Mesenteric fat pad (tissue), 1 donor: ENCODE measurements around the gene PARP9. TPM values are rescaled to one million over a fixed set of nuclear protein-coding genes. Genes with fewer than 3 reads are reported as not detected.
"Not testable (repeated sequence)": the region's sequence is repeated elsewhere in the genome, so short reads cannot be mapped to it uniquely, and the experiment has no call there.

Source experiments
- DNase-seq: peaks from one replicate; pipeline ENCODE4 v3.0.0-alpha.2; 2020; ENCODE audit warnings: low spot score
- total RNA-seq: library from RNA; stranded (reverse); fragmentation: NEBNext Ultra II Directional; extraction: Animal tissue kit (Norgen Biotek cat#: 25700); gene quantifications from one replicate; pipeline ENCODE4 v1.2.1, GENCODE V29; 2021
- donor health status: DM: yes; HTN: yes; CAD: no.

Gene PARP9
- total RNA-seq, 1 donor from 2014 or later, result 39.6 TPM

DNA sequence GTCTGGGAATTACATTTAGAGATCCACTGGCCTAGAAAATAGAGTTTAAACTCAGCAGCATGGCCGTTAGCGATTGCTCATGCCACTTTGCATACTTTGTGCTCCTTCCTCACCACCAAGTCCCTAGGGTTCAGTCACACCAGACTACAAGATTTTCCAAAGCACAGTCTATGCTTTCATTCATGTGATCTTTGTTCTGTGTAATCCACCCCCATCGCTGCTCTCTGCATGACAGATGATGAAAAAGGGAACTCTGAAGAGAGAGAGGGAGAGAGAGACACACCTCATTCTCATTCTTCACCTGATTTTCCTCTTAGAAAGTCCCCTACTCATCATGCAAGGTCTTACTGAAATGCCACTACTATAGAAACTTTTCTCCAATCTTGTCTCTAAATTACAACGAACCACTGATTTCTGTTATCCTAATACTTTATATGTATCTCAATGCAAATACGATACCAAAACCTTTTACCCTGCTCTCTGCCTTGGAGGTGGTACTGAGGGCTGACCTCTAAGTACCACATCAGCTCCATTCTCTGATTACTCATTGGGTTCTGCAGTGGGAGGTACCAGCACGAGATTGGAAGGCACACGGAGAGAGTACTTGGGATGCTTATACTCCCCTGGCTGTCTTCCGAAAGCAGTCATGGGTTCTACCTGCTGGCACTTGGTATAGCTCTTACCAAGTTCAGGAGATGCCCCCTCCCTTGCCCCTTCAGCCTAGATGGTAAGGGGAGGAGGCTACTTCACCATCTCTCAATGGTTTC is 12.3 kb upstream of the PARP9 start:
- no peak for DNase-seq

DNA sequence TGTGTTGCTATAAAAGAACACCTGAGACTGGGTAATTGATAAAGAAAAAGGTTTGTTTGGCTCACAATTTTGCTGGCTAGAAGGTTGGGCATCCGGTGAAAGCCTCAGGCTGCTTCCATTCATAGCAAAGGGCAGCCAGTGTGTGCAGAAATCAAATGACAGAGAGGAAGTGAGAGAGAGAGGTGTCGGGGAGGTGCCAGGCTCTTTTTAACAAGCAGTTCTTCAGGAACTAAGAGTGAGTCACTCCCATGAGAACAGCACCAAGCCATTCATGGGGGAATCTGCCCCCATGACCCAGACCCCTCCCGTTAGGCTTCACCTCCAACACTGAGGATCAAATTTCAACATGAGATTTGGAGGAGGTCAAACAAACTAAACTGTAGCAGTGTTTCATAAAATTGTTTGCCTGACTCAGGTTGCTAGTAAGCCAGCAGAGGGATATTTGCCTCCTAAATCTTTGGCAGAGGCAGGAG is 8.9 kb upstream of the PARP9 start:
- DNase-seq, result no peak

DNA sequence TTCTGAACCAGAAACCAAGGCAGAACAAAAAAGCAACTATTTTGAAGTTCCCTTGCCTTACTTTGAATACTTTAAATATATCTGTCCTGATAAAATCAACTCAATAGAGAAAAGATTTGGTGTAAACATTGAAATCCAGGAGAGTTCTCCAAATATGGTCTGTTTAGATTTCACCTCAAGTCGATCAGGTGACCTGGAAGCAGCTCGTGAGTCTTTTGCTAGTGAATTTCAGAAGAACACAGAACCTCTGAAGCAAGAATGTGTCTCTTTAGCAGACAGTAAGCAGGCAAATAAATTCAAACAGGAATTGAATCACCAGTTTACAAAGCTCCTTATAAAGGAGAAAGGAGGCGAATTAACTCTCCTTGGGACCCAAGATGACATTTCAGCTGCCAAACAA is 4.7 kb upstream of the PARP9 start:
- no peak for DNase-seq

DNA sequence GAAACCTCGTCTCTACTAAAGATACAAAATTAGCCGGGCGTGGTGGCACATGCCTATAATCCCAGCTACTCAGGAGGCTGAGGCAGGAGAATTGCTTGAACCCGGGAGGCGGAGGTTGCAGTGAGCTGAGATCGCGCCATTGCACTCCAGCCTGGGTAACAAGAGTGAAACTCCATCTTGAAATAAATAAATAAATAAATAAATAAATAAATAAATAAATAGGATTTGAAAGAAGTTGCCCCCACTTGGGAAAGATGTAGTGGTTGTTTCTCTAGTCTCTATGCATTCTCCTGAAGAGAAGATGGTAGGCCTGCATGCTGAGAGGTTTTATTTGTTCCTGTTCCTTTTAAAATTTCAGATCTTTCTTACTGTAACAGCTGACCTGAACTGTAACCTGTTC is 4.0 kb upstream of the PARP9 start:
- not testable (repeated sequence) for DNase-seq

DNA sequence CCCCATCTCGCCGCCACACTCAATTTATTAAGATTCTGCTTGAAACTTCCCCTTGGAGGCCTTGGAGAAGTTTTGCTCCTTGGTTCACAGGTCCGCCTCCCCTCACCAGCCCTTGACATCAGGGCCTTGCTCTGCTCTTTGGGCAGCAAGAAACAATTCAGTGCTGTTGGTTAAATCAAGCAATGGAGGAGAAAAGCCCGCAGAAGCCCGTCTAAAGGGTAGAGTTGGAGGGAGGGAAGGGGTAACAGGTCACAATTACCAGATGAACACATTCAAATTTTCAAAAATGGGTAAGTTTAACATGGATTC is 429 bp downstream of the PARP9 start:
- no peak for DNase-seq

DNA sequence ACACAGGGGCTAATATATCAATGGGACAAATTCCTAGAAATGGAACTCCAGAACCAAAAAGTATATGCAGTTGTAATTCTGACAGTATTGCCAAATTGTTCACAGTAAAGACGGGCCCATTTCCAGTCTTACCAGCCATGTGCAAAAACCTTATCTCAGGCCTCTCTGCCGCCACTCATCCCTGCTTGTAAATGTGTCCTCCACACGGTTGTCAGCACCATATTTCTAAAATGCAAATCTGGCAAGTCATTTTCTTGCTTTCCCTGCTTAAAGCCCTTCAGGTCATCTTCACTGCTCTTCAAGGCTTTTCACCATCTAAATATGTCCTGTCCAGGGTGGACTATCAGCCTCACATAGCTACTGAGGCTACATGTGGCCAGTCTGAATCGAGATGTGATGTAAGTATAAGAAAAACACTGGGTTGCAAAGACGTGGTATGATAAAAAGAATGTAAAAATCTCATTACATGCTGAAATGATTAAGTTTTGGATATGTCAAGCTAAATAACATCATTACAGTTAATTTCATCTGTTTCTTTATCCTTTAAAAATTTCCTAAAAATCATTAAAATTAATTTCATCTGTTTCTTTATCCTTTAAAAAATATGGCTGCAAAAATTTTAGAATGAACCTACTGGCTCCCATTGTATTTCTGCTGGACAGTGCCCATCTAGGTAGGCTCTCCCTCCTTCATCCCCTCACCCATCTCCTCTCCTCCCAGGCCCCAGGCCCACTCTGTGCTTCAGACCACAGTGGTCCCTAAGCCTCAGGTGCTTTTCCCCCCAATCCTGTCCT is 980 bp downstream of the PARP9 start:
- no peak for DNase-seq

DNA sequence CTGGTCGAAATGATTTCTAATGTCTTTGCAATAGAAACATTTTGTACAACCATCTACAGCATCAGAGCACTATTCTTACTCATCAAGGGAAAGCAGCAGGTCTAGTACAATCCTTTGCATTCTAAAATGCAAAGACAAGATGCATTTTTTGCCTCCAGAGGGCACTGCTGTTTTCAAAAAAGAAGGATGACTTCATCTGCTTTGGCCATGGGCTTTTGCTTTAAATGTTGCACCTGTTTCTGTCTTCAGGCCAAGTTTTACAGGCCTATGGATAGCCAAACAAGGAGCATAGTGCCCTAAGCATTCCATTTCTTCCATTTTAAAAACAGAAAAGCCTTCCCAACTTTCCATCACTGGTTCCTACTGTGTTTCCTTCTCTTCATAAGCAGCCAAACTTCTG is 3.4 kb downstream of the PARP9 start:
- DNase-seq, result no peak

DNA sequence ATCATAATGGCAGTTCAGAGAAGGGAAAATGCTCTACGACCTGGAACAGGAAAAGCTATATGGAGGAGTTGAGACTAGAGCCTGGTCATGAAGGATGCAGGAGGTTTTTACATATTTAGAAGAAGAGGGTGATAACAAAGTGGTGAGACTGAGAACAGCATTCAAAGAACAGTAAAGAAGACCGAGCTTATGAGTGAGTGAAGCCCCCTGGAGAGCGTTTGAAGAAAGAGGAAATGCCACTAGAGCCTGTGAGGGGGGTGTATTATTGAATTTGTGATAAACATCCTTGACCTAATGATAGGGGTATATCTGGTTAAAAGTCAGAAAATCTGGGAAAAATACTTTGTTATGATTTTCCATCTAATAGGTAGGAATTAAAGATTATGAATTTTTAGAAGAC is 4.2 kb downstream of the PARP9 start:
- no peak for DNase-seq

DNA sequence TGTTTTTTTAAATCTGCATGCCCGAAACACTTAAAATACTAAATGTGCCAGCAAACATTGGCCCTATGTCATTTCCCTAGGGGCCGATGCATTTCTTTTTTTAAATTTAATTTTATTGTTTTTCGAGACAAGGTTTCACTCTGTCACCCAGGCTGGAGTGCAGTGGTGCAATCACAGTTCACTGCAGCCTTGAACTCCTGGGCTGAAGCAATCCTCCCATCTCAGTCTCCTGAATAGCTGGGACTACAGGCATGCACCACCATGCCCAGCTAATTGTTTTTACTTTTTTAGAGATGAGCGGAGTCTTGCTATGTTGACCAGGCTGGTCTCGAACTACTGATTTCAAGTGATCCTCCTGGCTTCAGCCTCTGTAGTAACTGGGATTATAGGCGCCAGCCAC is 5.5 kb downstream of the PARP9 start:
- no peak for DNase-seq

DNA sequence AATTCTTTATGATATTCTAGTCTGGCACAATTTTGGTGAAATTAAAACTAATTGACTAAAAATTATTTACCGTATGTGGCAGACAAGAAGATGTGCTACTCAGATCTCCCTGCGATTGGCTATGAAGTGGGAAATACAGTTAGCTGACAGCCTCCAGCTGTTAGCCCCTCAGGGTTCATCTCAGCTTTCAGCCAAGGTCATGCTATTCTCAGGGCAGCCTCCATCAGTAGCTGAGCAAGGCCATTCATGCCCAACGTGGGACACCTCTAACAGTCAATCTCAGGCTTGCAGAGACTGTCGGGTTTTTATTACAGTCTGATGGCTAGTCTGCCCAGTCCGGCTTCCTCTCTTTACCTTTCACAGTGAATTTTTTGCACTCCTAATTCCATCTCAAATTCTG is 6.7 kb downstream of the PARP9 start:
- DNase-seq, result no peak

DNA sequence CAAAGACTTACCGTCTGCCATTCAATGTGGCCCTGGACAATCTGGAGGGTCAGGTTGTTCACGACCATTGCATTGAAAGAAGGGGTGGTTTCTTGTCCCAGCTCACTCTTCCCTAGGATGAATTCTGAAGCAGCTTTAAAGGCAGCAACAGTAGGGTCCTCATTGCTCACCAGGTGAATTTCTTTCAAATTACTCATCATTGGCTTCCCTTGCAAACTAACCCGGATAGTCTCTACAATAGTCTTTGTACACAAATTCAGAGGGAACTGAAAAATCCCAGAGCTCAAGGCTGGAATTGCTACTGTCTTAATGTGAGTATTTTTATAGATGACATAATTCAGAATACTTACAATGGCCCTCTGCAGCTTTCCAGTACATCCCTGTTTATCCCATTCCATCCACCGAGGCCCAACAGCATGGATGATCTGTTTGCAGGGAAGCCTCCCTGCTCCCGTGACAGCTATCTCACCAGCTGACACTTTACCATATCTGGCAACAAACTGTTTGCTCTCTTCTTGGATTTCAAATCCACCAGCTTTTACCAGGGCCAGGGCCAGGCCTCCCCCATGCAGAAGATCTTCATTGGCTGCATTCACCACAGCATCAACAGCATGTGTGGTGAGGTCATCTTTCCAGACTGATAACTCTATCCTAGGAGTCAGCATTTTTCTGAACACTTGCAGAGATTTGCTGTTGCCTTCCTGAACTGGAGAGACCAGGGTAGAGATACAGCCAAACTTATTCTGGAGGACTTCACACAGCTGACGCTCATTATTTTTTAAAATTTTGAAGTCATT is 8.6 kb downstream of the PARP9 start:
- no peak for DNase-seq

DNA sequence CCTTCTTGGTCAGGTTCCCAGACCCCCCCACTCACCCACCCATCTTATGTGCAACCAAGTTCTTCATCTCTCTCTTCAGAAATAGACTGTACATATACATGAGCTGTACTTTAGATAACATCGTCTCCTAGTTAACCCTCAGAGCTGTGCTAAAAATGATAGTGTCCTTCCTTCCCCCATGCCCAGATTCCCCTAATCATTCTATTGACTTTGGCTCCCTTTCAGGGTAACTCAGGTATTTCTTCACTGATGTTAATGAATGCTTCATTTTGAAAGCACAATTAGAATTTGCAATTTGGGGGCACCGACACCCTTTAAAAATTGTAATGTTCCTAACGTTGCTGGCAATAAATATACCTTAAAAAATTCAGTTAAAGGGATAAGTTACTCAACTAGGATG is 10.9 kb downstream of the PARP9 start:
- no peak for DNase-seq

DNA sequence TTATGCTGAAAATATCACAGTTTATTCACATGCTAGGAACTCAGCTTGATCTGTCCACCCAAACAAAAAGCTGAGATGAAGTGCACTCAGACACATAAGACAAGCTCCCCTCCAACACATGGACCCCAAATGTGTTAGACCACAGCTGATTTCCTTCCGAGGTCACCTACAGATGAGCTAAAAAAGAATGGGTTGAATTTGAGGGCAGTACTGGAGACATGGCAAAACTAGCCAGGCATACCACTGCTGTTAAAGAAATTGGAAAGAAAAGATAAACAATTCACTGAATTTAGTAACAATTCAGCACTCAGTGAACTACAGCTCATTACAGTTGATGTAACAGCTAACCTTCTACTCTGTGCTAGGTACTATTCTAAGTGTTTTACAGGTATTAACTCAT is 15.5 kb downstream of the PARP9 start:
- DNase-seq, result no peak

DNA sequence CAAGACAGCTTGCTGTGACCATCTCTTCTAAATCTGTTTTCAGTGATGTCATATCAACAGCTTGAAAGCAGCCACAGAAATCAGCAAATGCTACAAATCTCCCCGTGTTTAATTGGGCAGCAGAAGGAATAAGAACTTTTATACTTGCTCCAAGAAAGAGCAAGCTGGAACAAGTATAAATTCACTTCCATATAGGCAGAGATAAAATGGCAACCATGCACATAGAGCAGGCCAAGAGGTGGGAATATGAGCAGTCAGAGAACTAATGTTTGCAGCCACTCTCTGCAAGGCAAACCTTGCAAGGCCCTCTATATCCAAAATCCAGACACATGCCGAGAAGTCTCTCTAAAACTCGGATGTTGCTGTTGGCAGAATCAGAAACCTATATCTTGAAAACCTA is 16.0 kb downstream of the PARP9 start:
- no peak for DNase-seq

DNA sequence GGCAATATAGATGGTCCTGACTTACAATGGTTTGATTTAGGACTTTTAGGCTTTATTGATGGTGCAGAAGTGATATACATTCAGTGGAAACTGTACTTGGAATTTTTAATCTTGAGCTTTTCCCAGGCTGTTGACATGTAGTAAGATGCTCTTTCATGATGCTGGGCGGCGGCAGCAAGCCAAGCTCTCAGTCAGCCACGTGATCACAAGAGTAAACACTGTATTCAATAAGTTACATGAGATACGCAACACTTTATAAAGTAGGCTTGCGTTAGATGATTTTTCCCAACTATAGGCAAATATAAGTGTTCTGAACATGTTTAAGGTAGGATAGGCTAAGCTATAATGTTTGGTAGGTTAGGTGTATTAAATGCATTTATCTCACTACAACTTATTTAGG is 17.9 kb downstream of the PARP9 start:
- DNase-seq, result no peak

DNA sequence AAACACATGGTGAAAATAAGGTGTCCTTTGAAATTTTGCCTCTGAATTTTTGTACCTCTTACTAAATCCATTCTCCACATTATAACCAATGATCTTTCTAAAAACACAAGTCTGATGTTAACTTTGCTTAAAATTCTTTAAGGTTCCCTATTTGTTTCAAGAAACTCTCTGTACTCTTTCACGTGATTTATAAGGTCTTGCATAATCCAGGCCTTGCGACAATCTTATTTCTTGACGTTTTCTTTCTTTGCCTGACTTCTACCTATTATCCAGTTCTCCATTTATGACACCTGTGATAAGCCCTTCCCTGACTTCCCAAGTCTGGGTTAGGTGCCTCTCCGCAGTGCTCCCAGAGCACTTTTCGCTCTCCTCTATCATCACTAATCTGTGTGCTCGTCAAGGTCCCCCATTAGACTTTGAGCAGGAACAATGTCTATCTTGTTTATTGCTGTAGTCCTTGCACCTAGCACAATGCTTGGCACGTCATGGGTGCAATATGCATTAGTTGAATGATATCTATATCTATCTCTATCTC is 25.1 kb downstream of the PARP9 start:
- no peak for DNase-seq

DNA sequence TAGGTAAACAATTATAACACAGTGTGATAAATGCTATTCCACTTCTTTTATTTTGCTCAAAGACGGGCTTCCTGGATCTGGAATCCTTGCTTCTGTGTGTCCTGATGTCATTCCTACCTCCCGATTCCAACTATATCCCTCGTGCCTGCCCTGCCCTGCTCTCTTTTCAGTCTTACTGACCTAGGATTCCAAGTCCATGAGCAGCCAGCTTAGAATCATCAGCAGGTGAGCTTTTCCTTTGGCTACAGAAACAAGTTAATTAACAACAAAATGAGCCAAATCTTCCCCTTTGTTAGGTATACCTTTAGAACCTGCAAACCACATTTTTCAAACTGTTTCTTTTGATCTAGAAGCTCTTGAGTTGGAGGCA is 27.5 kb downstream of the PARP9 start:
- no peak for DNase-seq

DNA sequence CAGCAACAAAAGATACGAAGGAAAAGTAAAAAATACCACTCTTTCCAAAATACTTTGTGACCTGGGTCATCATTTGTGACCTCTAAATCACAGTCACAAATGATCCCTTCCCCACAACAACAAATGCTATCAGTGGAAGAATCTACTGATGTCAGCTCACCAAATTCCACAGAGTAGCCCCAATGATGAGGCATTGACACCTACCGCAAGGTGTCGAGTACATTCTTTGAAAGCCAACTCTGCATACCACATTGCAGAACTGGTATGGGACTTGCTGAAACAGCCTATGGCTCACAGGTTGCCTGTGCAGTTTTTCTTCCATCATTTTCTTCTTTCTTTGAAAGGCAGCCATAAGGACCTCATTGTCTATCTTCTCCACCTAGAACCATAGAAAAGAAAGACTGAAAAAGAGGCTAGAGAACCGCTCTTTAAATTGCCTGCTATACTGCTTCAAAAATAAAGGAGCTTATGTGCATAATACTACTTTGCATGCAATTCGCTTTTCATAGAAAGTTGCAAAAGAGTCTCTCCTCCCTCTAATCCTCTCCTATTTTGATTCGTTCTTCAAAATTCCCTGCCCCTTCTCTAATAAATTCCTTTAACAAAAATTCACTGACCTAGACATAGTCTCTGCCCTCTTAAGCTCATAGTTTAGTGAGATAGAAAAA is 28.0 kb downstream of the PARP9 start:
- DNase-seq, result no peak

DNA sequence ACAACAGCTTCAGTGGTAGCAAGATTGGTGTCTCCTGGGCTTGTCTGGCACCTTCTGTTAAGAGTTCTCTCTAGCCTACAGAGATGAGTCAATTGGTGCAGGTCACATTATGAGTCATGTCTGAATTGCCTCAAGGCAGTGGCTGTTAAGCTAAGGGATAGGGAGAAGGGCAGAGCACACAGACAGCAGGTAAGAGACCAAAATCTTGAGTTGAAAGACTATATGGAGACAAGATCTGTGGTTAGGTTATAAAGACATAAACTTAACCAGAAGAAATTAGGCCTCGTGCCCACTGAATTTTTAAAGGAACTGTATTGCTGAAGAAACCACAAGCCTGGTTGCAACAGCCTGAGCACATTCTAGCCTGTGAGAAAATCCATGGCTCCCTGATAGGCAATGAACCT is 30.2 kb downstream of the PARP9 start:
- DNase-seq, result no peak

DNA sequence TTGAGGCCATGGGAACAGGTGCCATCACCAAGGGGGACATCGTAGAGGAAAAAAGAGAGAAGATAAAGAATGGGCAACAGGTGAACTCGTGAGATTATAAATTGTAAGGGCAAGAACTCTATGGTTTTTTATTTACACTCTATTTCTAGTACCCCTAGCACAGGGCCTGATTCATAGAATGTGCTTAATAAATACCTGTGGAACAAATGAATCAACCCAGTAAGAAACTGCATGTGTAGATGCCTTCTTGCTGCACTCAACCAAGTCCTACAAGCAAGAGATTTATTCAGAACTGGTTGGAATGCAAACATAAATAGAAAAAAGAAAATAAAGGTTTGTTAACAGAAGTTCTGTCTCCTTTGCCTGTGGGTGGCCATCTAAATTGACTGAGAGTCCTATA is 30.6 kb downstream of the PARP9 start:
- no peak for DNase-seq

DNA sequence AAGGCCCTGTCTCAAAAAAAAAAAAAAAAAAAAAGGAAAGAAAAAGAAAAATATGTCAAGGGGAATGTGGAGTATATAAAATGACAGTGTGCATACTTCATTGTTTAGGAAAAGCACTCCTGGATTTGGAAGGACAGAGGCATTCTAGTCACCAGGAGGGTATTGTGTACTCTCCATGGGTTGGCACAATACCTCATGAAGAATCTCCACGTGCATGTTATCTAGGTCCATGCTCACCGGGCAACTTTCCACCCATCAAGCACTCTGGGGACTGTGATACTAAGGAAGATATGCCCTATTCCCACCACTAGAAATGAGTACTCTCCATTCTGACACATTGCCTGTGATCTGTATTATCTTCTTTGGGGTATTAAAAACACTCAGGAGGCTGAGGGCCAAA is 33.9 kb downstream of the PARP9 start:
- no peak for DNase-seq
